Measurements from ENCODE around the gene MED31.
"Not testable (repeated sequence)": the region's sequence is repeated elsewhere in the genome, so short reads cannot be mapped to it uniquely, and the experiment has no call there.

MED31 gene

DNA sequence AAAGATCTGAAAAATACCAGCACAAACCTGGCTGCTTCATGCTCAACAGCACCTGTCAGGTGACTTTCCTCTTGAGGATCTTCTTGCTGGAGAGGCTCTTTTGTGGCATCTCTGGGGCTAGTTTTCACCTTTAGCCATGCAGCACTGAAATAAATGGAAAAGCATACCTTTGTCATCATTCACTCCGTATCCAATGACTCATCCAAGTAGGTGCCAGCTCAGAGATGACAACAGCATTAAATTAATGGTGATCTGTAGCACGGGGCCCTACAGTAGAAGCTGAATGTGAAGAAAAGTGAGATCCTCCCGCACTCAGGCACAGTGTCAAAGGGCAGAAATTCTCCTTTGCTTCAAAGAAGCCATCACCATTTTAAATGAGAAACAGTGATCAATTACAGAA, 43.1 kb downstream of the MED31 start:
- no peak for DNase-seq

- no peak for DNase-seq
Observed at GRCh38 chr17:6605142-6605541, 46.3 kb downstream of the MED31 start.

GRCh38 chr17:6603744-6604325, 47.6 kb downstream of the MED31 start:
- DNase-seq = no peak

DNA sequence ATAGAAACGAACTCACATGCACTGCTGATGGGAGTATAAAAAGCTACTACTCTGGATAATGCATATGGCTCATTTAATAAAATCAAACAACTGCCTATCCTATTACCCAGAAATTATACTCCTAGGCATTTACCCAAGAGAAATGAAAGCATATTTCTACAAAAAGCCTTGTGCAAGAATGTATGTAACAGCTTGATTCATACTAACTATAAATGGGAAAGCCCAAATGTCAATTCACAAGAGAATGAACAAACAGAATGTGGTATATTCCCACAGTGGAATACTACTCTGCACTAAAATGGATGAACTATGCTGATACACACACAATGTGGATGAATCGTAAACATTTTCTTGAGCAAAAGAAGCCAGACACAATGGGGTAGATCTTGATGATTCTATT, 49.3 kb downstream of the MED31 start:
- DNase-seq = no peak

DNA sequence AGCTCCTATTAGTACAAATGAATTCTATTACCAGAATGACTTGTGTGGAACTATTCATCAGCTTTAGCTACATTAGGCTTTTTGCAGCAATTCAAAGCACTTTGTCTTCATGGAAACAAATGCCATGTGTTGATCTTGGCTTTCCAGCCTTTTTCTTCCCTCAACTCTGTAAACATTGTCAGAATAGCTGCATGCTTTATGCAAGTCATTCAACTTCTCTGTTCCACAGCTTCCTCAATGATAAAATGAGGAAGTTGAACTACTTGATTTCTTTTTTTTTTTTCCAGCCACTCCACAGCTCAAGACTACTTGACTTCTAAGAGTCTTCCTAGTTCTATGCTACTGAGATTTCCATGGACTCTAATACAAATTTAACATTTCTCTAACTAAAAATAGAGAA, 52.0 kb downstream of the MED31 start:
- DNase-seq = no peak

DNA sequence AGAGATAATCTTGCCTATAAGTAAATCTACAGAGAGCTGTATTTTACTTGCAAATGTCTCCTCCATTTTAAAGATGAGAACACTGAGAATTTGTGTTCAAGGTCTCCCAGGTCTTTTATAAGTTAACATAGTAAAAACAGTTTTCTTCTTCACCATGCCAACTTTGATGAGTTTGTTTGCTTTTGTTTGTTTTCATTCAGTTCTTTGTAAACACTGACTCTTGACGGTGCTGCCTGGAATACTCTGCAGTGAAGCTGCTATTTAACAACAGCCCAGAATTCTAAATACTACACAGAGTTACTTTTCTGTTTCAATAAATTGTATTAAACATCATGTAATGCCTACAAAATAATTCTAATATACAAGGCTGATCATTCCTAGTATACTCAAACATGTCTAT, 53.7 kb downstream of the MED31 start:
- DNase-seq = no peak

- DNase-seq = no peak
Observed at GRCh38 chr17:6596941-6597340, 54.5 kb downstream of the MED31 start.

DNA sequence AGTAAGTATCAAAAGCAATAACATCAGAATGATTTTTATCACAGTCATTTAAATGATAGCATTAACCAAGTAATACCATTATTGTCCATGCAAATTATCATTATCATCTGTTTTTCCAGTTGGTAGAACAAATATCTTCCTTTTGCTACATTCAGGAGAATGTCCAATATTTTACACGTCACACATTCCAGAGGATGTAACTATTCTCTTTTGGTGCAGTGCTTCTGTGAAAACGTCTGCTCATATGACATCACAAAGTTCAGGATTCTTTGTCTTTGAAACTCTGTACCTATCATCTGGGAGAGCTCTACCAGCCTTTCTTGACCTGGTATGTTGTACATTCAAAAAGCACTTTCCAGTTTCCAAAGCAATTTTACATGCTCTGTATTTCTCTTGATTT, 54.9 kb downstream of the MED31 start:
- DNase-seq = no peak

- no peak for DNase-seq
Observed at GRCh38 chr17:6596081-6596480, 55.3 kb downstream of the MED31 start.

GRCh38 chr17:6593371-6593770, 58.0 kb downstream of the MED31 start:
- DNase-seq = not testable (repeated sequence)

All from NCI-H2029 treated with DMSO at 0.1 percent for 48 hours (cell line).